Dendritic cell treated with granulocyte-macrophage colony-stimulating factor and Interleukin-4, amounts not matched to agents 40 ng/mL and 50 ng/mL, for 4 days (primary cell): Measurements from ENCODE around the gene PIMREG.

Experiments
- H3K27ac Mint-ChIP-seq: one replicate; pipeline ENCODE4 v1.8.0; 2022; ENCODE audit warnings: mild to moderate bottlenecking, mixed read lengths
- H3K27me3 Mint-ChIP-seq: one replicate; pipeline ENCODE4 v1.8.0; 2022; ENCODE audit warnings: mild to moderate bottlenecking, mixed read lengths
- H3K36me3 Mint-ChIP-seq: one replicate; pipeline ENCODE4 v1.8.0; 2022; ENCODE audit warnings: low read depth, mixed read lengths
- H3K4me1 Mint-ChIP-seq: one replicate; pipeline ENCODE4 v1.8.0; 2022; ENCODE audit warnings: low read depth, mixed read lengths
- H3K4me3 Mint-ChIP-seq: one replicate; pipeline ENCODE4 v1.8.0; 2022; ENCODE audit warnings: mild to moderate bottlenecking, moderate library complexity, mixed read lengths
- H3K9me3 Mint-ChIP-seq: one replicate; pipeline ENCODE4 v1.8.0; 2022; ENCODE audit warnings: mixed read lengths
- intact Hi-C: fragments of 100-400 bp; cut with micrococcal nuclease; formaldehyde crosslinking; loops from one replicate; pipeline ENCODE4 v1.15.0; 2022

The PIMREG gene

DNA sequence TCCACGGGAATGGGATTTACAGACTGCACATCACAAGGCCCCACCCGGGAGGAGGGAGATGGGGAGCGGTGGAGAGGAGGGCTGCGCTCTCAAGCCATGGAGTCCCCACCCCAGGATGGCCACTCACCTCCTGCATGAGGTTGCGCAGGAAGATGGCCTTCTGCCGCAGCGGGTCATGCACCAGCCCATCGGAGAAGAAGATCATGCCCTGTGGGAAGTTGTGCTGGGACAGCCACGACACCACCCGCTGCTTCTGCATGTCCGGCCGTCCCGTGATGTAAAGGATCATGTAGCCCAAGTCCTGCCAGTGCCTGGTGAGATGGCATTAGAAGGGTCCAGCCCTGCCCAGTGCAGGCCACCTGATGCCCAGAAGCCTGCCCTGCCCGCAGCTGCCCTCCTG is 17.0 kb downstream of the PIMREG start:
- H3K4me3 Mint-ChIP-seq = no peak overlapping the region
- H3K4me1 Mint-ChIP-seq = peaks cover 12% of the 10 kb centered on the region
- H3K36me3 Mint-ChIP-seq = no peaks in the 10 kb centered on the region
- H3K27me3 Mint-ChIP-seq = peaks cover 24% of the 10 kb centered on the region
- intact Hi-C loops = no loop called here
- no peak overlapping the region for H3K27ac Mint-ChIP-seq
- no peaks in the 10 kb centered on the region for H3K9me3 Mint-ChIP-seq

DNA sequence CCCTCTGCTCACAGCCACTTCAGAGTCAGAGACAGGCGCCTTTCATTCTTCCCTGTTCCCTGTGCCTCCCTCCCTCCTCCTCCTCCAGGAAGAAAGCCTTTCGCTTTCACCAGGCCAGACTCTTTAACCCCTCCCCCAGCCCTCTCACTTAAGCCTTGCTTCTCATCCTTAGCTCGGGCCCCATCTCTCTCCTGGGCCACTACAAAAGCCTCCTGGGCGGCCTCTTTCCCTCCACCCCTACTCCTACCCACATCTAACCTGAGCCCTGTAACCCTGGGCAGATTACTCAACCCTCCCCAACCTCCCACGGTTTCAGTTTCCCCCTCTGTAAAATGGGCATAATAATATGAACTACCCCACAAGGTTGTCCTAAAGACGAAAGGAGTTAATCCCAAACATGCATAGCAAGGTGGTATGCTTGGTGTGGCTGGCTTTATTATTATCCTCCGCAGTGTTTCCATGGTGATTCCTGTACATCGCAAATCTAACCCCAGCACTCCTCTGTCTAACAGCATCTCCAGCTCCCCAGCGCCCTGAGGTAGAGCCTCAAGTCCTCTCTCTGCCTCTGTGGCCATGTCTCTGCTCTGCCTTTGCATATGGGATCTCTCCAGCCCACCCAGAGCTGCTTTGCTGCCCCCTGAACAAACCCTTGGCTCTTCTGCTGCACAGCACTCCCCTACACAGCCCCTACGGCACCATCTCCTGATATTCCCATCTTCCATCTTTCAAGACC is 17.7 kb downstream of the PIMREG start:
- Mint-ChIP-seq H3K4me3 (no peak overlapping the region), H3K27me3 (peaks cover 18% of the 10 kb centered on the region)

DNA sequence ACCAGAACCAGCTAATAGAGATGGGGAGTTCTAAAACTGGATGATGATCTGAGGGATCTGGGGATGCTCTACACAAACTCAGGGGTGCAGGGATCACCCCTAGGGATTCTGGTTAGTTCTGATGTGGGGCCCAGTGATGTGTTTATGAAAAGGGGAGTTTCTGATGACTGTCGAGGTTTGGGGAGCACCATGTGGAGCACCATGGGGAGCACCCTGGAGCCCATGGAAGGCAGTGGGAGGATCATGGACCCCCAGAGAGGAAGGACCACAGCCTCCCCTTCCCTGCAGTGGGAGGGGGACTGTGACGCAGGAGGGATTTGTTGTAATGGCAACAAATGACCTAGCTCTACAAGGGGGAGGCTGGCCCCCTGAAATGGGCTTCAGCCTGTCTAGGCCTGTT is 18.4 kb downstream of the PIMREG start:
- Mint-ChIP-seq H3K9me3 (no peaks in the 10 kb centered on the region), H3K36me3 (no peaks in the 10 kb centered on the region), H3K27ac (no peak overlapping the region), H3K4me1 (no peaks in the 10 kb centered on the region), H3K4me3 (no peak overlapping the region), H3K27me3 (peaks cover 16% of the 10 kb centered on the region)
- intact Hi-C loops = no loop called here

More for the DNA sequence above, 17.7 kb downstream of the PIMREG start:
- Mint-ChIP-seq H3K4me1 (peaks cover 5% of the 10 kb centered on the region), H3K27ac (no peak overlapping the region), H3K36me3 (no peaks in the 10 kb centered on the region), H3K9me3 (no peaks in the 10 kb centered on the region)
- intact Hi-C loops = no loop called here

DNA sequence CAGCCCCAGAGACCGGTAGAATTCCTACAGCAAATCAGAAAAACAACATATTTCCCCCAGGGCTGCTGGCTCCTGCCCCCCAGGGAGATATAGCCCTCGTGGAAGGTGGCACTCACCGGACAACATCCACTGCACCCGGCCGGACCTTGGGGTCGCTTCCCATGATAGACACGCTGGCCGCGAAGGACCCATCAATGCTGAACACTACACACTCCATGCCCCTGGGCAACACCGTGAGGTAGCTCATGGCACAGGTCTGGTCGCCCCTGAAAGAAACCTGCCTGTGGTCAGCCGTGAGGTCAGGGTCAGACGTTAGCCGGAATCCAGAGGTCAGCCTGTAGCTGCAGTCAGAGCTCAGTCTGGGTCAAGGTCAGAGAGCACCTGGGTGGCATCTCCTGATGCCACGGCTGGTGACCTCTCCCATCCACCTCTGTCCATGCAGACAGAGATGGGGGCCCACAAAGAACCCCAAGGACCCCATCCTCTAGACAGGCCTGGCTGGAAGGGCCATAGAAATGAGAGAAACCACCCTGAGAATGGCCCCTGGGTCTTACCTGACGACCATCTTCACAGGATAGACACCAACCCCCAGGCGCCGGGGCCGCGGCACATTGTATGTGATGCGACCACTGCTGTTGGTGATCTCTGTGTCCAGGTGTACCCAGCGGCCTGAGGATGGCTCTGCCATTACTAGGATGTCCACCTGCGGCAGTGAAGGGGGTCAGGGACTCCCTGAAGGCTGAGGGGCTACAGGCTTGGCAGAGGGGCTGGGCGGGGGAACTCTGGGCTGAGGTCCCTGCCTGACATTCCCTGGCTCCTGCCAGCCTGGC is 19.6 kb downstream of the PIMREG start:
- H3K27me3 Mint-ChIP-seq = peaks cover 23% of the 10 kb centered on the region
- H3K4me3 Mint-ChIP-seq = no peak overlapping the region
- no peak overlapping the region for H3K27ac Mint-ChIP-seq
- H3K36me3 Mint-ChIP-seq = no peaks in the 10 kb centered on the region
- no peaks in the 10 kb centered on the region for H3K9me3 Mint-ChIP-seq
- H3K4me1 Mint-ChIP-seq = no peaks in the 10 kb centered on the region
- intact Hi-C loops = no loop called here

DNA sequence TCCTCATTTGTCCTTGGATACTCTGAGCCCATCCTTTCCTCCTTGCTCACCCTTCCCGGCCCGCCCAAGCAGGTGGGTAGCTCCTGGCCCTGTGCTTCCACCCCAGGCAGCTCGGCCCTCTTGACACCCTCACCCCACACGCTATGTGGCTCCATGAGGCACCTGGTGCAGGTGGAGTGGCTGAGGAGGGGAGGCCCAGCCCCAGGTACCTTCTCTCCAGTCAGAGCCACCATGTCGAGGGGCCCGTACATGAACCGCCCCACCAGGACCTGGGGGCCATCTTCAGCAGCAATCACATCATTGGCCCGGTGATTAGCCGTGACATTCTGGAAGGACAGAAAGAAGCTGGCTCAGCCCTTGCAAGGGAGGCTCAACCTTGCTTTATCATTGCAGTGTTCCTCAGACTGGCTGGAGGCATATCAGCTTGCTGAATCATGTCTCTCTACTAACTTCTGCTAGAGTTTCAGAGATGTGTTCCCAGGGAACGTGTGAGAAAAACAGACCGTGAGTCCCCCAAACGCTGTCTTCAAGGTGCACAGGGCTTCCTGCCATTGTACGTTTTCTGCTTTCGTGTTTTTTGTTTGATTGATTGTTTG is 20.3 kb downstream of the PIMREG start:
- Mint-ChIP-seq H3K27ac (no peak overlapping the region), H3K4me1 (no peaks in the 10 kb centered on the region), H3K36me3 (no peaks in the 10 kb centered on the region), H3K4me3 (no peak overlapping the region), H3K9me3 (no peaks in the 10 kb centered on the region), H3K27me3 (peaks cover 30% of the 10 kb centered on the region)
- intact Hi-C loops = no loop called here

DNA sequence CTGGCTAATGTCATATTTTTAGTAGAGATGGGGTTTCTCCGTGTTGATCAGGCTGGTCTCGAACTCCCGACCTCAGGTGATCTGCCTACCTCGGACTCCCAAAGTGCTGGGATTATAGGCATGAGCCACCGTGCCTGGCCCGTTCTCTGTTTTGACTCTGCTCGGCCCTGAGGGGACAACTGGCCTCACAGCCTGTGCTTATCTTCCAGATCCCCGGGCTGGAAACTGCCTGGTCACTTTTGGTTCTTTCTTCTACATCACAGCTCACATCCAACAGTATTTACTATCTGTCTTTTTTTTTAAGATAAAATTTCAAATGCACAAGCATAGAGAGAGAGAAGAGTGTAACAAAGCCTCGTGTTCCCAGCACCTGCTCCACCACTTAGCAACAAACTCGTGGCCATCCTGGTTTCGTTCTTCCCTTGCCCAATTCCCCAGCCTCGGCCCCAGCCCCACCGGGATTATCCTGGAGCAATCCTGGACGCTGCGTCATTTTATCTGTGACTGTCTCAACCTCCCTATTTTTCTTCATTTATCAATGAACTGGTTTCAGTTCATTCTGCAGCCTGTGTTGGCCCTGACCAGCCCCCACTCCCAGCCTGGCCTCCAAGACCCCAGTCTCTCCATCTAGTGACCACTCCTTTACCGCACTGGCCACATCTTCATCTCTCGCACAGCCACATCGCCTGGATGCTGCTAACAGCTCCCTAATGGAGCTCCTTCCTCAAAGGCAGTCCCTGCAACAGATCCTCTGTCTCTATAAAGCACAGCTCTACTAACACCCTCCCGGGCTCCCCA is 21.1 kb downstream of the PIMREG start:
- Mint-ChIP-seq H3K27me3 (peaks cover 31% of the 10 kb centered on the region), H3K27ac (no peak overlapping the region), H3K9me3 (no peaks in the 10 kb centered on the region), H3K4me1 (no peaks in the 10 kb centered on the region), H3K36me3 (no peaks in the 10 kb centered on the region), H3K4me3 (no peak overlapping the region)
- intact Hi-C loops = no loop called here

DNA sequence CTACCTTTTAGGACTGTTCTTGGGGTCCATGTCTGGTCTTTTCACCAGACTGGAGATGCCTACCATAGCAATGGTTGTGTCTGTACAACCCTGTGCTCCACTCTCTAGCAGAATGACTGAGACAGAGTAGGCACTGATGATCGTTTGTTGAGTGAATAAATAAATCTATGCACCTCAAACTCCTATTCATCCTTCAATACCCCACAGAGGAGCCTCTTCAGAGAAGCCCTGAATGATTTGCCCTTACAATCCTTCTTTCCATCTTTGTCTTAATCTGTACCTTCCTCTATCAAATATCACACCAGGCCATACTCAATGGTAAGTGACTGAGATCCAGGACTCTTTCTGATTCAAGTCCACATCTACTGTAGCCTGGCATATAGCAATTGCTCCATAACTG is 23.3 kb downstream of the PIMREG start:
- intact Hi-C loops = no loop called here
- H3K27ac Mint-ChIP-seq = no peak overlapping the region
- H3K9me3 Mint-ChIP-seq = no peaks in the 10 kb centered on the region
- no peaks in the 10 kb centered on the region for H3K4me1 Mint-ChIP-seq
- H3K36me3 Mint-ChIP-seq = no peaks in the 10 kb centered on the region
- H3K27me3 Mint-ChIP-seq = peaks cover 27% of the 10 kb centered on the region
- no peak overlapping the region for H3K4me3 Mint-ChIP-seq

DNA sequence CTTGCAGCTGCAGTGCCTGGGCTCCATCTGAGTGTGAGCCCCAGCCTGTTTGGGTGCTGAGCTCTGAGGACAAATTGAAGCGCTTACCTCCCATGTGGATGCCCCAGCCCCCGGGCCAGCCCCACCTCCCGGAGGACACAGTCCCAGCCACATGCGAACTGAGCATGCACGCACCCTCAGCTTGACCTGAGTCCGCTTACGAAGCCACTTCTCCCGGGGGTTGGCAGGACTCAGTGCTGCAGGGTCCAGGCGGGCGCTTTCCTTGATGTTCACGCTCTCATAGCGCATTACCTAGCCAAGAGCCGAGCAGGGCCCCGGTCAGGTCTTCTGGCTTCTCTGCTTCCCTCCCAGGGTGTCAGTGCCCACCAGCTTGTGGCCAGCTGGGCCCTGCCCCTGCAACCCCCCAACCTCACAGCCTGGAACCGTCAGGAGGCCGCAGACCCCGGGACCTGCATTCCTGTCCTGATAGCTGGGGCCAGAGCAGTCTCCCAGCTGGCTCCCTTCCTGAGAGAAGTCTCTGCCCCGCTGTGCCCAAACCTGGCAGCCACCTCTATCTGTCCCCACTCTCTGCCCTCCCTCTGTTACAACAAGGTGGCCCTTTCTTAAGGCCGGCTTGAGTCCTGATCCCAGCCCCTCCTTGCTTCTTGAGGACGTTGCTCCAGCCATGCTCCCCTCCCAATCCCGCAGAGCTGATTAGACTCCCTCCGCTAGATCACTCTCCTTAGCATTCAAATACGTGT is 24.0 kb downstream of the PIMREG start:
- no peak overlapping the region for H3K4me3 Mint-ChIP-seq
- no peaks in the 10 kb centered on the region for H3K9me3 Mint-ChIP-seq
- H3K4me1 Mint-ChIP-seq = peaks cover 5% of the 10 kb centered on the region
- H3K27ac Mint-ChIP-seq = no peak overlapping the region
- H3K27me3 Mint-ChIP-seq = peaks cover 27% of the 10 kb centered on the region
- H3K36me3 Mint-ChIP-seq = no peaks in the 10 kb centered on the region
- intact Hi-C loops = no loop called here

DNA sequence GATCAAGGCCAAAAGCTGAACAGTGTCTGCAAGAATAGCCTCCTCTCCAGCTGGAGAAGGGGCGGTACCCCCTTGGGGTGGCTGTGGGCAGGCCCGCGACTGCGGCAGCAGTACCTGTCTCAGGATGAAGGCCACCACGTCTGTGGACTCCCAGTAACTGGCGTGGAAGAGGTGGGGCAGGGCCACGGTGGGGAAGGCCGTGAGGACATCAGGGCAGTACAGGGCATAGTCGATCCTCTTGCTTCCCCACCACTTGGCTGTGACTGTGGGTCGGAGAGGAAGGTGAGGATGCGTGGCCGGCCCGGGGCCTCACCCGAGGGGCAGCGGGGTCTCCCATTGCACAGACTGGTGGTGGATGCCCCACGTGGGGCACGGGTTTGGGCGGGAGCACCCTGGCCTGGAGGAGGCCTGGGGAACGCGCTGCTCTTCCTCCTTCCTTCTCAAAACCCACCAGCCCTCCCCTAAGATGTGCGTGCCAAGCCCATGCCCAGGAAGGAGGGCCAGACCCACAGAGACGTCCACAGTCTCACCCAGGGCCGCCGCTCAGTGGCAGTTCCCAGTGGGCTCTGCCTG is 26.0 kb downstream of the PIMREG start:
- Mint-ChIP-seq H3K36me3 (no peaks in the 10 kb centered on the region), H3K4me1 (peaks cover 5% of the 10 kb centered on the region), H3K27me3 (peaks cover 35% of the 10 kb centered on the region), H3K27ac (no peak overlapping the region), H3K4me3 (no peak overlapping the region), H3K9me3 (no peaks in the 10 kb centered on the region)
- intact Hi-C loops = no loop called here

DNA sequence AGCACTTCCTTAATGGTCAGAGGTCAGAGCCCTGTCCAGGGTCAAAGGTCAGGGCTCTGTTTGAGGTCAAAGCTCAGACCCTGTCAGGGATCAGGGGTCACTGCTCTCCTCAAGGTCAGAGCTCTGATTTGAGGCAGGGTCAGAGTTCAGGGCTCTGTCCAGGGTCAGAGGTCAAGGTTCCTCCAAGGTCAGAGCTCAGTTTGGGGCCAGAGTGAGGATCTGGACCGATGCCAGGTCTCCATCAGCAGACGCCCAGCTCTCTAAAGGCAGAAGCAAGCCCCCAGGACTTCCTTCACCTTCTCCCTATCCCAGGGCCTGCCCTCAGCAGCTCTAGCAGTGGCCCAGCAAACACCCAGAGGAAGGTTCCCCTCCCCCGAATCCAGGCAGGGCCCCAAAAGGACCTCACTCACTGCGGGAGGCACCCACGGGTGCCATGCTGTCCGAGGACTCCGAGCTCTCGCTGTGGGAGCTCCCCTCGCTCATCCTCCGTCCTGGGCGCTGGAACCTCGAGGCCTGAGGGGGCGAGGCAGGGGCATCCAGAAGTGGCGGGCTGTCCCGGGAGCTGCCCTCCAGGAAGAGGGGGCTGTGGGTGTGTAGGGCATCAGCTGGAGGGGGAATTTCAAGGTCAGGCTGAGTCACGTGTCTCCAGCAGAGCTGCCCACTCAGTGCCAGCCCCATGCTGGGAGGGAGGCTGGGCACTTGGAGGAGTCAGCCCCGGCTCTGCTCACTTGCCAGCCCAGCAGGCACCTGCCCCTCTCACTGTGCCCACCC is 26.7 kb downstream of the PIMREG start:
- no peak overlapping the region for H3K27ac Mint-ChIP-seq
- no peaks in the 10 kb centered on the region for H3K36me3 Mint-ChIP-seq
- H3K4me3 Mint-ChIP-seq = no peak overlapping the region
- H3K9me3 Mint-ChIP-seq = no peaks in the 10 kb centered on the region
- H3K4me1 Mint-ChIP-seq = peaks cover 5% of the 10 kb centered on the region
- intact Hi-C loops = no loop called here
- peaks cover 30% of the 10 kb centered on the region for H3K27me3 Mint-ChIP-seq

DNA sequence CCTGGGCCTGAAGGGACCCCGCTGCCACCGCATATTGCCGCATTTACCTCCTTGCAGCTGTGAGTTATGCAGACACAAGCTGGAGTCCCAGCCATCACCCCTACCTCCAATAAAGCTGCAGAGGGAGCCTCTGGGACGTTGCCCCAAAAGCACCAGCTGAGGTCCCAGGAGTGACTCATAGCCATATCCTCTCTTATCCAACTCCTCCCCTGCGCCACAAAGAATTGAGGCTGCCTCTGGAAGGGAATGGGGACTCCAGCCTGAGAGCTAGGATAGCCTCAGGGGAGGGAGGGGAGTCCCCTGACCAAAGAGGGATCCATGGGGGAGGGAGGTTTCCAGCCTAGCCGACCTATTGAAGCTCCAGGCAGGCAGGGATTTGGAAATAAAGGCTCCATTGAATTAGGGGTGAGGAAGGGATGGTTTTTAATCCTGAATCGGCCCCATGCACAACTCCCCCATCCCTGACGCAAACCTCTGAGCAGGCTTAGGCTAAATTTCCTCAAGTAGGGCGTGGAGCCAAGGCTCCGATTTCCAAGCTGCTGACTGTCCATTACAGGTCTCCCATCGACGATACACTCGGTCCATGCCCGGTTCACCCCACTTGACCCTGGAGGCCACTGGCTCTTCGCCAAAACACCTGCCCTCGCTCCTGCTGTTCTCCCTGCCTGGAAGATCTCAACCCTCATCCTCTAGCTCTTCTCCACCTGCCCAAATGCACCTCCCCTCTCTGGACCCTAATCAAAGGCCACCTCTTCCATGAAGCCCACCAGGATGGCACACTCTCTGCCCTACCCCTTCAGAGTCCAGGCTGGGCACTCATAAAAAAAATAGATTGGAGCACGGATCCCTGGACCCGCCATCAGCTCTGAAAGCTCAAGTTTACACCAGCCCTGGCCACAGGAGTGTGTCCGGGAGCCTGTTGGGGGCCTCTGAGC is 27.5 kb downstream of the PIMREG start:
- intact Hi-C loops = no loop called here

DNA sequence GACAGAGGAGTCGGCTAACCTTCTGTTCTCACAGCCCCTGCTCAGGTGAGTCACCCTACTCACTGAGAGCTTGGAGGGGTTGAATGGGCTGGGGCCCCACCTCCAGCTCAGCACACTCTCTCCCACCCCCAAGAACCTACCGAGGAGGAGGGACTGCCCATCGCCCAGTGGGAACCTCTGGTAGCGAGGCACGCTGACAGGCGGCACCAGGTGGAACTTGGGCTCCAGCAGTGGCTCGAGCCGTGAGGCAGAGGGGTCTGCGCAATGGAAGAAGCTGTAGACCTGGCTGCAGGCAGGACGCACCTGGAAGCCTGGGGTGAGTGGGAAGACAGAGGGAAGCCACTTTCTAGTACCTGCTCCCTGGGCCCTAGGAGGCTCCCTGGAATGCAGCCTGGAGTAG is 28.3 kb downstream of the PIMREG start:
- H3K27ac Mint-ChIP-seq = no peak overlapping the region
- H3K9me3 Mint-ChIP-seq = no peaks in the 10 kb centered on the region
- H3K4me3 Mint-ChIP-seq = no peak overlapping the region
- H3K27me3 Mint-ChIP-seq = peaks cover 29% of the 10 kb centered on the region
- peaks cover 5% of the 10 kb centered on the region for H3K4me1 Mint-ChIP-seq
- no peaks in the 10 kb centered on the region for H3K36me3 Mint-ChIP-seq
- intact Hi-C loops = no loop called here

More for the DNA sequence above, 27.5 kb downstream of the PIMREG start:
- H3K4me3 Mint-ChIP-seq = no peak overlapping the region
- H3K4me1 Mint-ChIP-seq = peaks cover 5% of the 10 kb centered on the region
- no peaks in the 10 kb centered on the region for H3K36me3 Mint-ChIP-seq
- peaks cover 27% of the 10 kb centered on the region for H3K27me3 Mint-ChIP-seq
- no peak overlapping the region for H3K27ac Mint-ChIP-seq
- no peaks in the 10 kb centered on the region for H3K9me3 Mint-ChIP-seq
